OCI-LY3 (cell line): ENCODE results near the gene HIPK2.

Source experiments
- CTCF ChIP-seq: fragments of 200-600, 300-600 bp; sonication (generic); IDR thresholded peaks from 2 replicates; pipeline ENCODE4 v1.5.1; 2014; ENCODE audit warnings: antibody characterized with exemption, low read length, low read depth
- EZH2phosphoT487 ChIP-seq: fragments of 200-600 bp; shearing (Covaris generic); IDR thresholded peaks from 2 replicates; pipeline ENCODE4 v1.6.1; 2018; ENCODE audit warnings: antibody characterized with exemption, mixed run types, low read depth

- no peak for TF ChIP-seq CTCF
- no peak for TF ChIP-seq EZH2phosphoT487
Observed at GRCh38 chr7:139722604-139723003, 55.2 kb downstream of the HIPK2 start.
